ENCODE measurements around the gene PAIP2B.

PAIP2B gene

GRCh38 chr2:71224457-71224856, 2.4 kb downstream of the PAIP2B start:
- DNase-seq (ENCODE audit: insufficient read length, low spot score) (no peak), FAIRE-seq (no peak)
- TF ChIP-seq PAX5 (IDR thresholded peaks at IDR 0.05; ENCODE audit: insufficient read depth, low read length, severe bottlenecking) (no peak), POU2F2 (IDR thresholded peaks at IDR 0.05; ENCODE audit: low read depth, low read length) (no peak), TAF1 (IDR thresholded peaks at IDR 0.05; ENCODE audit: low read depth, low read length) (no peak), POLR2AphosphoS5 (IDR thresholded peaks at IDR 0.05; ENCODE audit: low read depth, low read length) (no peak), POLR2A (IDR thresholded peaks at IDR 0.05; ENCODE audit: low read depth, low read length) (no peak), SPI1 (IDR thresholded peaks at IDR 0.05; ENCODE audit: low read depth, low read length) (no peak)

- no peak for TF ChIP-seq TAF1 (IDR thresholded peaks at IDR 0.05; ENCODE audit: low read depth, low read length)
- TF ChIP-seq POLR2AphosphoS5 (IDR thresholded peaks at IDR 0.05; ENCODE audit: low read depth, low read length), result no peak
- TF ChIP-seq POU2F2 (IDR thresholded peaks at IDR 0.05; ENCODE audit: low read depth, low read length), result no peak
- TF ChIP-seq POLR2A (IDR thresholded peaks at IDR 0.05; ENCODE audit: low read depth, low read length), result no peak
- TF ChIP-seq SPI1 (IDR thresholded peaks at IDR 0.05; ENCODE audit: low read depth, low read length), result no peak
- TF ChIP-seq PAX5 (IDR thresholded peaks at IDR 0.05; ENCODE audit: insufficient read depth, low read length, severe bottlenecking), result no peak
- DNase-seq (ENCODE audit: insufficient read length, low spot score) (no peak), FAIRE-seq (no peak)
Observed at GRCh38 chr2:71223767-71224333, 3.1 kb downstream of the PAIP2B start.

GRCh38 chr2:71220743-71221142, 6.2 kb downstream of the PAIP2B start:
- DNase-seq (ENCODE audit: insufficient read length, low spot score), result no peak
- FAIRE-seq, result no peak
- no peak for TF ChIP-seq TAF1 (IDR thresholded peaks at IDR 0.05; ENCODE audit: low read depth, low read length)
- no peak for TF ChIP-seq SPI1 (IDR thresholded peaks at IDR 0.05; ENCODE audit: low read depth, low read length)
- TF ChIP-seq POLR2A (IDR thresholded peaks at IDR 0.05; ENCODE audit: low read depth, low read length), result no peak
- TF ChIP-seq POU2F2 (IDR thresholded peaks at IDR 0.05; ENCODE audit: low read depth, low read length), result no peak
- no peak for TF ChIP-seq POLR2AphosphoS5 (IDR thresholded peaks at IDR 0.05; ENCODE audit: low read depth, low read length)
- no peak for TF ChIP-seq PAX5 (IDR thresholded peaks at IDR 0.05; ENCODE audit: insufficient read depth, low read length, severe bottlenecking)

- TF ChIP-seq POLR2AphosphoS5 (IDR thresholded peaks at IDR 0.05; ENCODE audit: low read depth, low read length) (no peak), PAX5 (IDR thresholded peaks at IDR 0.05; ENCODE audit: insufficient read depth, low read length, severe bottlenecking) (no peak), POLR2A (IDR thresholded peaks at IDR 0.05; ENCODE audit: low read depth, low read length) (no peak), TAF1 (IDR thresholded peaks at IDR 0.05; ENCODE audit: low read depth, low read length) (no peak), SPI1 (IDR thresholded peaks at IDR 0.05; ENCODE audit: low read depth, low read length) (no peak), POU2F2 (IDR thresholded peaks at IDR 0.05; ENCODE audit: low read depth, low read length) (no peak)
- DNase-seq (ENCODE audit: insufficient read length, low spot score), result no peak
- FAIRE-seq, result no peak
Observed at GRCh38 chr2:71216501-71216900, 10.4 kb downstream of the PAIP2B start.

- DNase-seq (ENCODE audit: insufficient read length, low spot score) (no peak), FAIRE-seq (no peak)
- TF ChIP-seq POLR2A (IDR thresholded peaks at IDR 0.05; ENCODE audit: low read depth, low read length) (no peak), TAF1 (IDR thresholded peaks at IDR 0.05; ENCODE audit: low read depth, low read length) (no peak), PAX5 (IDR thresholded peaks at IDR 0.05; ENCODE audit: insufficient read depth, low read length, severe bottlenecking) (no peak), SPI1 (IDR thresholded peaks at IDR 0.05; ENCODE audit: low read depth, low read length) (no peak), POLR2AphosphoS5 (IDR thresholded peaks at IDR 0.05; ENCODE audit: low read depth, low read length) (no peak), POU2F2 (IDR thresholded peaks at IDR 0.05; ENCODE audit: low read depth, low read length) (no peak)
Observed at GRCh38 chr2:71215447-71215846, 11.5 kb downstream of the PAIP2B start.

GRCh38 chr2:71212336-71212735, 14.6 kb downstream of the PAIP2B start:
- DNase-seq (ENCODE audit: insufficient read length, low spot score), result no peak
- TF ChIP-seq POU2F2 (IDR thresholded peaks at IDR 0.05; ENCODE audit: low read depth, low read length), result no peak
- no peak for TF ChIP-seq SPI1 (IDR thresholded peaks at IDR 0.05; ENCODE audit: low read depth, low read length)
- TF ChIP-seq PAX5 (IDR thresholded peaks at IDR 0.05; ENCODE audit: insufficient read depth, low read length, severe bottlenecking), result no peak
- TF ChIP-seq TAF1 (IDR thresholded peaks at IDR 0.05; ENCODE audit: low read depth, low read length), result no peak
- FAIRE-seq, result no peak

- DNase-seq (ENCODE audit: insufficient read length, low spot score) (no peak), FAIRE-seq (no peak)
- TF ChIP-seq POLR2A (IDR thresholded peaks at IDR 0.05; ENCODE audit: low read depth, low read length) (no peak), POLR2AphosphoS5 (IDR thresholded peaks at IDR 0.05; ENCODE audit: low read depth, low read length) (no peak), TAF1 (IDR thresholded peaks at IDR 0.05; ENCODE audit: low read depth, low read length) (no peak), POU2F2 (IDR thresholded peaks at IDR 0.05; ENCODE audit: low read depth, low read length) (no peak), PAX5 (IDR thresholded peaks at IDR 0.05; ENCODE audit: insufficient read depth, low read length, severe bottlenecking) (no peak)
Observed at GRCh38 chr2:71210292-71210691, 16.6 kb downstream of the PAIP2B start.

- no peak for DNase-seq (ENCODE audit: insufficient read length, low spot score)
- FAIRE-seq, result no peak
- TF ChIP-seq SPI1 (IDR thresholded peaks at IDR 0.05; ENCODE audit: low read depth, low read length) (no peak), POLR2AphosphoS5 (IDR thresholded peaks at IDR 0.05; ENCODE audit: low read depth, low read length) (no peak), PAX5 (IDR thresholded peaks at IDR 0.05; ENCODE audit: insufficient read depth, low read length, severe bottlenecking) (no peak), POU2F2 (IDR thresholded peaks at IDR 0.05; ENCODE audit: low read depth, low read length) (no peak), TAF1 (IDR thresholded peaks at IDR 0.05; ENCODE audit: low read depth, low read length) (no peak), POLR2A (IDR thresholded peaks at IDR 0.05; ENCODE audit: low read depth, low read length) (no peak)
Observed at GRCh38 chr2:71208756-71209155, 18.1 kb downstream of the PAIP2B start.

GRCh38 chr2:71207601-71208000, 19.3 kb downstream of the PAIP2B start:
- DNase-seq (ENCODE audit: insufficient read length, low spot score) (no peak), FAIRE-seq (no peak)
- no peak for TF ChIP-seq POU2F2 (IDR thresholded peaks at IDR 0.05; ENCODE audit: low read depth, low read length)
- TF ChIP-seq SPI1 (IDR thresholded peaks at IDR 0.05; ENCODE audit: low read depth, low read length), result no peak
- TF ChIP-seq TAF1 (IDR thresholded peaks at IDR 0.05; ENCODE audit: low read depth, low read length), result no peak
- TF ChIP-seq POLR2A (IDR thresholded peaks at IDR 0.05; ENCODE audit: low read depth, low read length), result no peak
- TF ChIP-seq POLR2AphosphoS5 (IDR thresholded peaks at IDR 0.05; ENCODE audit: low read depth, low read length), result no peak
- no peak for TF ChIP-seq PAX5 (IDR thresholded peaks at IDR 0.05; ENCODE audit: insufficient read depth, low read length, severe bottlenecking)

- no peak for DNase-seq (ENCODE audit: insufficient read length, low spot score)
- TF ChIP-seq SPI1 (IDR thresholded peaks at IDR 0.05; ENCODE audit: low read depth, low read length) (no peak), PAX5 (IDR thresholded peaks at IDR 0.05; ENCODE audit: insufficient read depth, low read length, severe bottlenecking) (no peak), POLR2A (IDR thresholded peaks at IDR 0.05; ENCODE audit: low read depth, low read length) (no peak), POU2F2 (IDR thresholded peaks at IDR 0.05; ENCODE audit: low read depth, low read length) (no peak), POLR2AphosphoS5 (IDR thresholded peaks at IDR 0.05; ENCODE audit: low read depth, low read length) (no peak), TAF1 (IDR thresholded peaks at IDR 0.05; ENCODE audit: low read depth, low read length) (no peak)
- no peak for FAIRE-seq
Observed at GRCh38 chr2:71206271-71206670, 20.6 kb downstream of the PAIP2B start.

Measured in GM12891 (cell line).